Kidney (tissue), 14 donors: Measurements from ENCODE around the gene NBAS. TPM values are rescaled to one million over a fixed set of nuclear protein-coding genes. Genes with fewer than 3 reads are reported as not detected.

ENCODE experiments used
- DNase-seq, 5 donors: peaks; one replicate each; pipeline ENCODE4 v3.0.0-alpha.2; 2013 to 2020
- FAIRE-seq: peaks from 2 replicates; lab custom pipeline; 2012; peaks lifted over from hg19 to GRCh38; lab: Jason Lieb, UNC
- H3K27ac ChIP-seq, 2 donors: one replicate each; pipeline ENCODE4 v1.7.0; 2013; ENCODE audit warnings: low read depth in 2 of 2, low read length in 2 of 2, inconsistent platforms in 1 of 2
- H3K27me3 ChIP-seq: one replicate; pipeline ENCODE4 v1.7.1; 2013; ENCODE audit warnings: low read length, inconsistent platforms; ENCODE audit not compliant: control insufficient read depth, insufficient read depth
- H3K36me3 ChIP-seq, 3 donors: one replicate each; pipeline versions ENCODE4 v1.7.0 to v1.7.1; 2013; ENCODE audit warnings: low read length in 3 of 3, control low read depth in 1 of 3, inconsistent platforms in 1 of 3; ENCODE audit not compliant: insufficient read depth in 3 of 3, control insufficient read depth in 2 of 3
- H3K4me1 ChIP-seq, 3 donors: one replicate each; pipeline versions ENCODE4 v1.7.0 to v1.7.1; 2013; ENCODE audit warnings: low read length in 3 of 3, inconsistent platforms in 1 of 3, low read depth in 1 of 3; ENCODE audit not compliant: control insufficient read depth in 2 of 3, insufficient read depth in 2 of 3
- H3K4me3 ChIP-seq, 3 donors: one replicate each; pipeline versions ENCODE4 v1.7.0 to v1.8.1; 2013; ENCODE audit warnings: low read length in 3 of 3, control low read depth in 1 of 3, inconsistent platforms in 1 of 3
- H3K9ac ChIP-seq, 3 donors: one replicate each; pipeline versions ENCODE4 v1.7.0 to v1.7.1; 2013; ENCODE audit warnings: low read length in 3 of 3, control low read depth in 1 of 3, inconsistent platforms in 1 of 3
- H3K9me3 ChIP-seq, 3 donors: one replicate each; pipeline versions ENCODE4 v1.7.0 to v1.7.1; 2013; ENCODE audit warnings: low read length in 3 of 3, control low read depth in 1 of 3, inconsistent platforms in 1 of 3; ENCODE audit not compliant: control insufficient read depth in 2 of 3, insufficient read depth in 1 of 3
- CTCF ChIP-seq: IDR thresholded peaks from 3 replicates; pipeline ENCODE4 v1.5.1; 2012; ENCODE audit warnings: mild to moderate bottlenecking, moderate library complexity, borderline replicate concordance; ENCODE audit not compliant: insufficient read depth; ENCODE audit errors: extremely low read depth
- intact Hi-C: fragments of 100-400 bp; cut with DNase I; formaldehyde crosslinking; loops from one replicate; pipeline ENCODE4 v1.11.1; 2022
- polyA plus RNA-seq: library from polyadenylated mRNA; stranded (reverse); fragments of 350-450 nt; fragmentation: Illumina TruSeq; extraction: RNeasy Lipid Tissue Mini Kit (QIAGEN cat#74804); gene quantifications from one replicate; pipeline ENCODE4 v1.2.3, GENCODE V29; 2014; ENCODE audit warnings: low read depth, low replicate concordance; ENCODE audit not compliant: insufficient read depth
- total RNA-seq: library from RNA; stranded (reverse); fragmentation: NEBNext Ultra II Directional; extraction: Animal tissue kit (Norgen Biotek cat#: 25700); gene quantifications from one replicate; pipeline ENCODE4 v1.2.1, GENCODE V29; 2021
- donor health status: control.
- donor health status: control.
- donor health status: control.
- donor health status: control.
- donor health status: control.
- donor health status: DM: yes; HTN: yes; CAD: no.
- donor health status: Normal renal cell carcinoma (clear cell type).

Gene NBAS
- total and polyA plus RNA-seq, 2 donors from 2014 or later, result 40.8 to 44.2 TPM

DNA sequence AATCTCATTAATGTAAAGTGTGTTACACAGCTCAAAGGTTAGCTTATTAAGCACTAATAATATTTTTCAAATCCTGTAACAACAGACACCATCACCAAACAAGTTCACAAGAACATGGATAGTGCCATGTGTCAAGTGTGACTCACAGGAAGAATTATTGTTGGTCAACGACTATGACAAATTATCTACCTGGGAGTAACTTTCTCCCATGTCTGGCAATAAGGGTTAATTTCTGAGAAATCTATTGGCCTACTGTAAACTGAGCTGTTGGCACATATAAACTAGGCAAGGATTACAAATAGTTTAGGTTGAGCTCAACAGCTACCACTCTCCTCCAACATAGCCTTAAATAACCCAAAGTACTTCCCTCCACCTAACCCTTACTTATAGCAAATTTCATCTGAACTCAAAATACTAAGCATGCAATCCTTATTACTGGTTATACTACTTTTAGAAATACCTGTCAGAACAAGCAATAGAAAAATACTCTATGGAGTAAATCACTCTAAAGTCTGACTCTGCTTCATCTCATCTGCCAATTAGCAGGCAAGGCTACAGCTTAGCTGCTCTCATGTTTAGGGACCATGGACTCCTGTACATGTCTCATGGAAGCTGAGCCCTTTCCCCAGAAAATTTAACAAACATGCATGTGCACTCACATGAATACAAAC is 223.0 kb downstream of the NBAS start:
- intact Hi-C loops, result no loop called here
- no peaks in the 10 kb centered on the region for H3K4me1 ChIP-seq
- H3K9me3 ChIP-seq, result no peaks in the 10 kb centered on the region
- H3K36me3 ChIP-seq, result no peaks in the 10 kb centered on the region
- no peak for TF ChIP-seq CTCF
- H3K27ac ChIP-seq, result no peak overlapping the region
- FAIRE-seq (no peak), DNase-seq (no peak)
- H3K9ac ChIP-seq, result no peak overlapping the region
- H3K27me3 ChIP-seq, result no peaks in the 10 kb centered on the region
- H3K4me3 ChIP-seq, result no peak overlapping the region

- Histone ChIP-seq H3K27me3 (no peaks in the 10 kb centered on the region), H3K9me3 (no peaks in the 10 kb centered on the region), H3K36me3 (peaks cover 0 to 8% (median 4%) of the 10 kb centered on the region in 3 donors), H3K9ac (no peak overlapping the region), H3K27ac (no peak overlapping the region), H3K4me3 (no peak overlapping the region), H3K4me1 (no peaks in the 10 kb centered on the region)
- no peak for FAIRE-seq
- TF ChIP-seq CTCF, result no peak
- no peak for DNase-seq
- intact Hi-C loops, result no loop called here
Measured at GRCh38 chr2:15334644-15335326, 226.3 kb downstream of the NBAS start.

GRCh38 chr2:15331787-15332186 is 229.3 kb downstream of the NBAS start:
- intact Hi-C loops, result no loop called here
- Histone ChIP-seq H3K9ac (no peak overlapping the region), H3K36me3 (peaks cover 0 to 10% (median 6%) of the 10 kb centered on the region in 3 donors), H3K27ac (no peak overlapping the region), H3K4me1 (peaks cover 0 to 12% (median 0%) of the 10 kb centered on the region in 3 donors), H3K27me3 (no peaks in the 10 kb centered on the region), H3K4me3 (no peak overlapping the region), H3K9me3 (no peaks in the 10 kb centered on the region)
- DNase-seq (no peak), FAIRE-seq (no peak)
- TF ChIP-seq CTCF, result no peak
